HG02571 (cell line): ENCODE data around the gene AFTPH.

Source experiments
- ATAC-seq: cut with Tn5 transposase; IDR thresholded peaks from one replicate; pipeline ENCODE4 v1.9.1; 2021; ENCODE audit warnings: mild to moderate bottlenecking, moderate library complexity; ENCODE audit not compliant: unreplicated experiment

The AFTPH gene

DNA sequence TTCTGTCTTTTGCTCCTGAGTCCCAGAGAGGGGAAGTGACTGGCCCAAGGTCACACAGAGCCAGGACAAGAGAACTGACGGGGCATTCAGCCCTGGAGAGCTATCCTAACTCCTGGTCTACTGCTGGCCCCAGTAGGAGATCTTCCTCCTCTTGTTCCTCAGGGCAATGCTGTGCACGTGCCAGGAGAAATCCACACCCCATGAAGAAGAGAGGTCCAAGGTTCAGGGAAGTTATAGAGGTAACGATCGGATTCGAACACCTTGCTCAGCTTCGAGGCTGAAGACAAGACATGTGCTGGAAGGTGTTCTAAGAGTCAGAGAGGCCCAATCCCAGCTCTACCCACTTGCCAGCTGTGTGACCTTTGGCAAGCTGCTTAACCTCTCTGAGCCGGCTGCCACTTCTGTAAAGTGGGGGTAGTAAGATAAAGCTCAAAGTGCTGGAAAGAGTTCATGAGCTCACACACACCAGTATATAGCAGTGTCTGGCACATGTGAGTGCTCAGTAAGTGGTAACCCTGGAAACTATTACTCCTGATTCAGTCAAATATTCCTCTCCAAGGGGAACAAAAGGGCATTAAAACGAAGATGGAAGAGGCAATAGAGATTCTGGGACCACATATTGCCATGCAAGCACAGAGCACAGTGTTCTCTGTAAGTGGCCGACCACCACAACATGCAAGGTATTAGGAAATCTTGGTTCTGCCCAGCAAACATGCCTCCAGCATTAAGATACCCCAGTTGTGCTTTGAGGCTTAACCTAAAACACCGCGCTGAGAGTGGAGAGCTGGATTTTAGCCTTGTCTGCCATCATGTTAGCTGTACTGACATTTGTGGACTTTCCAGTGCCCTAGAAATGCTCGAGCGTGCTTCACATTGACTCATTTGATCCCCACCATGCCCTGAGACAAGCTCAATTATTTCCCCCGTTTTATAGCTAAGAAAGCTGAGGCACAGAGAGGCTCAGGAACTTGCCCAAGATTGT is 104.0 kb downstream of the AFTPH start:
- no peak for ATAC-seq

DNA sequence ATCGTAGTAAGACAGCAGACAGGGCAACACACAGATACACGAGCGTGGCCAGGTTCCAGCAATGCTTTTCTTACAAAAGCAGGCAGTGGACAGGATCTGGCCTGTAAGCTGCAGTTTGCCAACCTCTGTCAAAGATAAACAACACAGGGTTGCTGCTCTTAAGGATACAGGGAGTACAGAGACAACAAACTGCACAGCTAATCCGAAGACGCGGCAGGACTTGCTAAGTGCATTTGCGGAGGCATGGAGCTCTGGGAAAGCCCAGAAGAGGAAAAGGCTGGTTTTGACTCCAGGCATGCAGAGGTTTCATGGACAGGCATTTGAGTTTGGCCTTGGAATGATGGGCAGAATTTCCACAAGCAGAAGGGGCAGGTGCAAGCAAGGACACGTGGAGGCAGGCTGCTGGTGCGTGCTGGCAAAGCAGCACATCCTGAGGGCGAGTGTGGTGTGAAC is 105.2 kb downstream of the AFTPH start:
- ATAC-seq, result no peak

DNA sequence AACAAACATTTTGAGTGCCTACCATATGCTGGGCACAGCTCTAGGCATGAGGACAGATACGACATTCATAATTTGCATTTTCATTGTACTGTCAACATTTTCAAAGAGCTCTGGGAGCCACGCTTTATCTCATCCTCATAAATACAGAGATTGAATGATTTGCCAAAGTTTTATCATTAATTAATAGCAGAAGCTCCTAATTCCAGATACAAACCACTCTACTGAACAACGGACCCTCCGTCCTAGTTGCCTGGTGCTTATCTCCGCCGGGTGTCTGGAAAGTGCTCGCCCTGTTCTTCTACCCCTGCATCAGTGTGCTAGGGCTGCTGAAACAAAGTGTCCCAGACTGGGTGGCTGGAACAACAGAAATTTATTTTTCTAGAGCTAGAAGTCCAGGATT is 105.7 kb downstream of the AFTPH start:
- no peak for ATAC-seq

DNA sequence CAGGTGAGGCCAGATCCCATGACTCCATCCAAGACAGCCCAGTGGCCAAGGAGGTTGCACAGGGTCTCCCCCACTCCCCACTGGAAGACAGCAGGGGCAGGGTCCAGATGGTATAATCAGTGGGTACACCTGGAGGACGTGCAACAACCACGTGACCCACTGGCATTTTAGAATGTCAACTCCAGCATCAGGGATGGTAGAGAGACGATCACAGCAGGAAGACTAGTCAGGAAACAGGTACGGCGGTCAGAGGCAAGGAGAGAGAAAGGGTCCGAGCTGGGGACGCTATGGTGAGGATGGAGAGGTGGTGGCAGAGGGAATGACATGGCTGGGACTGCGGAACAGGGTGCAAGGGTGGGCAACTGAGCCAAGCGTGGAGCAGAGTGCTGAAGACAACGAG is 106.6 kb downstream of the AFTPH start:
- no peak for ATAC-seq

DNA sequence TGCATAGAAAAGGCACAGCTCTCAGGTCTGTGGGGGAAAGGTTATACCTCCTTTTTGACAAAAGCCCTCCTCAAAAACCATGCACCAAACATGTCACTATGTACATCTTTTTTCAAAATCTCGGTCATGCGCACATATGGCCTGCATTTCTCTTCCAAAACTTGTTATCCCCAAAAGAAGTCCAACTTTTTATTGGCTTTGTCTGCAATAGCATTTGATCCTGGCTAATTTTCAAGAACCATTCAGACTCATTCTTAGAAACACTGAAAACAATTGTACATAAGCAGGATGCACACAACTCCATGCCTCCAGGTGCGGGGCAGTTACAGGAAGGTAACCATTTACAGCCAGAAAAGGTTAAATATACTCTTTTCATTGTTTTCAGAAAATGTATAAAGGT is 107.6 kb downstream of the AFTPH start:
- ATAC-seq, result no peak

DNA sequence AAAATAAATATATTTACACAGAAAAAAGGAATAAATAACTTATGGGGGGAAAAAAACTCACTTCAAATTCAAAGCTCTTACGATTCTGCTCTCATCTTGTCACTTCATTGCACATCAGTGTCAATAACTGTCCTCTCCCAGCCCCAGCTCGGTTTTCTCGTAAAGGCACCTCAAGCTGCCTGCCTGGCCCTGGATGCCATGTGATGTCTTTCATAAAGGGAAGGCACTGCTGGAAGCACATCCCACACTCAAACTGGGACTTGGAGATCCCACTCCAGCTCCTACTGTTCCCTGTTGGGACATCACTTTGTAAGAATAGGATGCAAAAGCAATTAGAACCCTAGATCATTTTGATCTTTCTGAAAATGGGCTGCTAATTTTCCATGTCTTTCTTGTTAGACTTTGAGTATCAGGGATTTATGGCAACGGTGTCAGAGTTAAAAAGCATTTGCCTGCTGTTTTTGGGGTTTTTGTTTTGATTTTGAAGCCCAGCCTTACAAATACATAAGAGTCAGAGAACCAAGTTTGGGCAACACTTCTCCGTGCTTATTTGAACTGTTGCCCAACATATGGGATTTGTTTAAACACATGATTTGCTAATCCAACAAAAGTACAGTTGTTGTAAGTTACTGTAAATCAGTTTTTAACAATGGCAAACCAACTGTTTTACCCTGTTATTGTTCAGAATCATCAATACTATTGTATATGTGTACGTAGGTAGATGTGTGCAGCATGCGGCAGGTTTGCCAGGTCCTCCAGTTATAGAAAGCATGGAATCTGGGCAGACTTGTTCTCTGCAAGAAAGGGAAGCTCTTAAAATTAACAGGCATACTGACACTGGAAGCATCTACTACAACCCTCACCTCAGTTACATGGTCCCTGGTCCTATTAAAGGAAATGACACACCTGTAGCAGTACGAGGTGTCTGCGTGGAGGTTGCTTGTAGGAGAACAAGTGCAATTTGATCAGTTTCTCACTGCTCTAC is 109.0 kb downstream of the AFTPH start:
- no peak for ATAC-seq

DNA sequence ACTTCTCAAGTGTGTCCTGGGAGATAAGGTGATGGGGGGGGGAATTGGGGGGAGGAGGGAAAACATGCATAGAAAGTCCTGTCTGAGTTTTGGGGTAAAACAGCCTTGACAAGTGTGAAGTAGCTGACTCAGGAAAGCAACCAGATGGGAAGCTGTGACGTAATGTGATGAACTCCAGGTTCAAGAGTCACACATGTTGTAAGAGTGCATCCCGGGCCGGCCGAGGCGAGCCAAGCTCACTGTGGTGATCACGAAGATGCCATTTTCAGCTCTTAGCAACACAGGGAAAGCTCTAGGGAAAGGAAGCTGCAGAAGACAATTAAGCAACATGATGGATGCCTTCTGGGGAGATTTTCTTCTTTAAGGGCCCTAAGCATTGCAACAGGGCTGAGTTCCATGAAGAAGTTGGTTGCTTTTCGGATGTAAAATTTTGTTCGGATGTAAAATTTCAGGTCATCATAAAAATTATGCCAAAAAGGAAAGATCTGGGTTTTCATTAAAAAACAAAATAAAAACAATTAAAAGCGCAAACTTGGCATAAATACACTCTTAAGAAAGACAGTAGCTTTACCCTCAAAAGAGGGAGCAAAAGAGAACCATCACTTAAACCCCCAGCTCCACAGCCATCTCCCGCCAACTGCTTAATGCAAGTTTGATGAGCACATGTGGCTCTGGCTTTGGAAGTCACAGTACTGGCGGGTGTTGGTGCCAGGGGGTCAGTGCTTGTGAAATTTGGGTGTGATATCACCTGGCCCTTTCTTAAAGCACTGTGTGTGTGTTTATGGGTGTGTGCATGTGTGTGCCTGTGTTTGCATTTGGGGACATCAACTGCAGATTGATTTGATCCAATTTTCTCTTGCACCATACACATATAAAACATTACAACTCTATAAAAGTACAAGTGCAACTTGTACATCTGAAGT is 110.5 kb downstream of the AFTPH start:
- ATAC-seq, result no peak

DNA sequence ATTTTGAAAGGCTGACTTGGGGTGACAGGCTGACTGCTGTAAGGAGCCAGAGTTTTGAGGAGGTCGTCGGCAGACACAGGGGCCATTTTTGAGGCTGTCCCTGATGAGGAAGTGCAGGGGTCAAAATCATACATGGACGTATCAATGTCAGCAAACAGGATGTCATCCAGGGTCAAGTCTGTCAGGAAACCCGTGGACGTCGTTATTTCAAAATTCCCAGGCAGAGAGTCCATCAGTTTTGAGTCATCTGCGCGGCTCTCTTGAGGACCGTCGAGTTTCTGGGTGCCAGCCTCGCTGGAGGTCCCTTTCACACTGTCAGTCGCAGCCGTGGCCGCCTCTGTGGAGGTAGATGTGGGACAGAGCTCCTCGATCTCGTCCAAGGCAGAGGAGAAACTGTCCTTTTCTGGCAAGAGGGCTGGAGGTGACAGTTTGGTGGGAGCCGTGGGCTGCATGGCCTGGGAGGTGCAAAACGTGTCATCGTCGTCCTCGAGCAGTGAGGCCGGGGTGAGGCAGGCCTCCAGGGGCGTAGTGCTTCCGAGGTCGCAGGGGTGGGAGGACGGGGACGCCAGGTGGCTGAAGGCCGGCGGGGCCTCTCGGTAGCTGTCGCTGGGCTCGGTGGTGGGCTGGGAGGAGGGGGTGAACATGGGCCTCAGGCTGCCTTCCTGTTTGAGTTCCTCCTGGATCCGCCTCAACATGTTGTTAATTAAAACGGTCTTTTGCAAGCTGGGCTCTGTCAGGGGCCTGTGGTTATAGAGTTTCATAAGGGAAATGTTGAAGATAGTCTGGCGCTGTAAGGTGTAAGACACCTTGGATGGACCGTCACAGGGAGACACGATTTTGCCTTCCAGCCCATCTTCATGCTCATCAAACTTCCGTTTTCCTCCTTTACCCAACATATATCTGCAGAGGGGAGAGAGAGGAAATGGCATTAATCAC is 112.1 kb downstream of the AFTPH start:
- ATAC-seq, result peak; percentile 44

DNA sequence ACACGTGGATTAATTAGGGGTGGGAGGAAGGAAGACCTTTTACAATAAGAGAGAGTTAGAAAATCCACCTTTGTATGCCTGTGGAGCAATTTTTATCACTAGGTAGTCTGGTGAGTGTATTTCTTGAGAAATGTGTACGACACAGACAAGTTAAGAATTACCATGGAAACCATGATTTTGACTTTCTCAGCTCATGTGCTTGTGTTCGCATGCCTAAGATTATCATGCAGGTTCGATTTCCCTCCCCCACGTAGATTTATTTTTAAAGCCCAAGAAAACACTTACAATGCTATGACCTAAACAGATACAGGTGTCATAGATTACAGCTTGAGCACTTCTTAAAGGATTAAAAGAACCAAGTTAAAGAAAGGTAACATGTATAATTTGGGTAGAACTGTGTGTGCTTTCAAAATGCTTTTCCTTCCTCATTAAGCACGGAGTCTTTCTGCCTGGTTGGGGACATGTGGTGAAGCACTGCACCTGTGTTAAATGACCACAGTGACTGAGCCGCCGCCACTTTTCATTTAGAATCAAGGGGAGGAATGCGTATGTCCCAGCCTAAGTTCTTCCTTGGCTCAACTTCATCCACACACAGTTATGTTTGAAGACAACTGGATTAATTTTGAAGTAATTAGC is 113.0 kb downstream of the AFTPH start:
- ATAC-seq, result peak; percentile 51

DNA sequence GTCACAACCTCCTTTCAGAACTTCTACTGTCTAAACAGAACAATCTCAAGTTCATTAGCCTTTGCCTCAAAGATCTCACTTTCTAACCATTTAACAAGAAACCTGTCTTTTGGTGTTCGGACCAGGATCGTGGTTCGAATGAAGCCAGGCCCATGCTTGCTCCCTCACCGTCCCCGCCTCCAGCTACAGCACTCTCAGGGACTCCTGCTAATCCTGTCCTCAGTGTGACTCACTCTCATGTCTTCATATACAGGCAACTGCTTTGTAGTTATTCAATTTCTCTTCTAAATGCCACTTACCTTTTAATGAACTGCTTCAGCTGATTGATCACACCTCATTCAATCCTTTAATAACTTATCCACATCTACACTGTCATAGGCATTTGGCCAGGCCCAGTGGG is 113.8 kb downstream of the AFTPH start:
- ATAC-seq, result no peak

DNA sequence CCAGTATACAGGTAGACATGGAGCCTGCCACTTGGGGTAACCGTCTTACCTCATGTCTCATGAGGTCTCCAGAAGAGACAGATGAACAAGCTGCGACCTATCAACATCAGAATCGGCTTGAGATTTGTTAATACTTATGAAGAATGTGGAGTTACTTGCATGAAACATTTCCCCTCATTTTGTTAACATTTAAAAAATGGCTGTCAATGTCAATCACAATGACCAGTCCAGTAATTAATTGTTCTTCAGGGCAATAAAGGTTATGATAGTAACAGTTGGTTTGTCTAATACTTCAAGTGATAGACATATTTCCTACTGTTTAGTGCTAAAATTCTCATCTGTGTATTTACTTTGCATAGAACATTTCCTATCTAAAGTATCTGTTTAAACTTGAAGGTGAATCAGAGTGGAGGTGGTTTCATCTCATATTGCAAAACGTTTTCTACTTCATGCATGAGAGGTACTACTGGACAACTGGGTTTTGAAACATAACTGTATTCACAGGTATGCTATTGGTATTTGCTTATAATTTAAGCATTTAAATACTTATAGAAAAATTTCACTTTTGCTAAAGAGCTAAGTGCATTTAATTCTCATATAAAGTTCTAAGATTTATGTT is 114.5 kb downstream of the AFTPH start:
- no peak for ATAC-seq

DNA sequence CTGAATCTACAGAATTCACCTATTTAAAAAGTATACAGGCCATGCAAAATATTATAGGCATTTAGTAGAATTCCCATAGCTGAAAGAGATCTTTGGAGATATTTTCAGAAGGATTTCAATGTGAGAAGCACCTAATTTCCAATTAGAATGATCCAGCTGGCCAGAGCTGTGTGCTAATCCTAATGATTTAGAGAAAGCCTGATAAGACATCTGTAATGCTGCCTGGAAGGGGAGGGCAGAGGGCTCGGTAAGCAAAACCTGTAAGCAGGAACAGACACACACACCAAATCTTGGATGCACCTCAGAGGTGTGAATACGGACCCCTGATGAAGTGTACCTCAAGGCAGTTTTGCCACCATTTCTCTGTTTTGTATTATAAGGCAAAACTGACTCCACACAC is 115.6 kb downstream of the AFTPH start:
- ATAC-seq, result no peak

DNA sequence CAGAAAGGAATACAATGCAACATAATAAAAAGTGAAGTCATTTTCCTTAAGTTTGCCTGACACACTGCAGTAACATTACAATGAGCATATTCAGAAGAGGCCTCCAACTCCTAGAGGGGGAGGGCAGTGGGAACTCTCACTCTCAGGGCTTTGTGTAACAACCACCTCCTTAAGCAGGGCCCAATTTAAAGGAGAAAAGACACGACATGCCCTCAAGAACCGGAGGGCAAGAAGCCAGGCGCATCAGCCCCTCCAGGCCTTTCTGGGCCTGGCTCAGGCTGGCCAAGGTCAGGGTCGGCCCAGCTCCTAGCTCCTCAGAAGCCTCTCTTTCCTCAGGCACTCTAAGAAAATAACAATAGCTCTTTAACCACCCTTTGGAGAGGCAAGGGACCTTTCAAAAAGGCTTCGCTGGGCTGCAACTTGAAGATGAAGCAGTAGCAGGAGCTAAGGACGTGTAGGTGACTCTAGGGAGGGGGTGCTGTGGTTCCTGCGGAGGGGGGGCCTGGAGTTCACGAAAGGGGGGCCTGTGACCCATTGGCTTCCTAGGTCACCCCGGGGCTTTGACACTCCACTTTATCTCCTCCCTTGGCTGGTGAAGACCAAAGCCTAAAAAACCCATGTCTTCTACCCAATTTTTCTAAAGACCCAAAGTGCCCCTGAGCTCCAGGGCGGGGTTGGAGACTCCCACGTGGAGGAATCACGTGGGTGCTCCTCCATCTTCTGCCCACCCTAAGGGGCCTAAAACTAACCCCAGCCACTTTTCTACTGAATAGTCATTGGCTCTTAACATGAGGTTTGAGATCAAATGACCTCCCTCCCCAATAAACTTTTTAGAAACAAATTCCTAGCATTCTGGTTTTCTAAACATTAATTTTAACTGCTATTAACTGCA is 116.3 kb downstream of the AFTPH start:
- no peak for ATAC-seq

DNA sequence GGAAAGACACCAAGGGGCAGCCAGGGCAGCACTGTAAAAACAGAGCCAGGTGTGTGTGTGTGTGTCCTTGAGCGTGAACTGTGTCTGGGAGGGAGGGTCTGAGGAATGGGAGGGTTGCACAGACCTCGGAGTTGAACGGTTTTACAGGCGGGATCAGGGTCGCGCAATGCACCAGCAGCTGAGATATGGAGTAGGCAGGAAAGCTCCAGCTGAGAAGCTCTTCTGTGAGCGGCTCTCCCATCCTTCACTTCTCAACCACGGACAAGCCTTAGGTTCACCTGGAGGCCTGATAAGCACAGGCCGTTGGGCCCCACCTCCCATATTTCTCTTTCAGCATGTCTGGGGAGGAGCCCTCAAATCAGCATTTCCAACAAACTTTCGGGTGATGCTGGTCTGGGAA is 117.5 kb downstream of the AFTPH start:
- ATAC-seq, result no peak
